C4-2B (cell line): Measurements from ENCODE around the gene SLC23A1.

ENCODE experiments used
- CTCF ChIP-seq: fragments of 450-650 bp; conservative IDR thresholded peaks from 2 replicates; pipeline ENCODE4 v1.5.1; 2017; ENCODE audit warnings: mild to moderate bottlenecking
- ZFX ChIP-seq: fragments of 450-650 bp; IDR thresholded peaks from 2 replicates; pipeline ENCODE4 v1.6.1; 2017

GRCh38 chr5:139343476-139343875 lies 39.6 kb downstream of the SLC23A1 start:
- TF ChIP-seq CTCF (no peak), ZFX (no peak)
